ENCODE data around the gene PHACTR1.

PHACTR1 gene

GRCh38 chr6:12992770-12993169, 276.2 kb downstream of the PHACTR1 start:
- ChIA-PET POLR2A (no interaction called here), CTCF (no interaction called here)
- H3K4me3 ChIP-seq (ENCODE audit: low read depth, low read length), result no peak overlapping the region

GRCh38 chr6:12993283-12993898, 276.8 kb downstream of the PHACTR1 start:
- DNase-seq (ENCODE audit: low read depth, low spot score), result no peak
- POLR2A ChIA-PET, result no interaction called here

More at GRCh38 chr6:12992770-12993169, 276.2 kb downstream of the PHACTR1 start:
- no peak for DNase-seq (ENCODE audit: low read depth, low spot score)
- no peak for TF ChIP-seq CTCF (IDR thresholded peaks at IDR 0.05; ENCODE audit: insufficient read depth, low read length, missing control alignments)

GRCh38 chr6:12995419-12995818, 278.9 kb downstream of the PHACTR1 start:
- ChIA-PET POLR2A (no interaction called here), CTCF (no interaction called here)
- TF ChIP-seq CTCF (IDR thresholded peaks at IDR 0.05; ENCODE audit: insufficient read depth, low read length, missing control alignments), result no peak
- H3K4me3 ChIP-seq (ENCODE audit: low read depth, low read length), result no peak overlapping the region
- DNase-seq (ENCODE audit: low read depth, low spot score), result no peak

More at GRCh38 chr6:12993283-12993898, 276.8 kb downstream of the PHACTR1 start:
- TF ChIP-seq CTCF (IDR thresholded peaks at IDR 0.05; ENCODE audit: insufficient read depth, low read length, missing control alignments), result no peak
- no peak overlapping the region for H3K4me3 ChIP-seq (ENCODE audit: low read depth, low read length)
- CTCF ChIA-PET, result no interaction called here

- DNase-seq (ENCODE audit: low read depth, low spot score), result no peak
- POLR2A ChIA-PET, result no interaction called here
- TF ChIP-seq CTCF (IDR thresholded peaks at IDR 0.05; ENCODE audit: insufficient read depth, low read length, missing control alignments), result no peak
- CTCF ChIA-PET, result no interaction called here
- no peak overlapping the region for H3K4me3 ChIP-seq (ENCODE audit: low read depth, low read length)
Measured at GRCh38 chr6:13000537-13000936, 284.0 kb downstream of the PHACTR1 start.

GRCh38 chr6:13001927-13002326, 285.4 kb downstream of the PHACTR1 start:
- DNase-seq (ENCODE audit: low read depth, low spot score), result no peak
- no peak overlapping the region for H3K4me3 ChIP-seq (ENCODE audit: low read depth, low read length)
- POLR2A ChIA-PET, result no interaction called here
- no peak for TF ChIP-seq CTCF (IDR thresholded peaks at IDR 0.05; ENCODE audit: insufficient read depth, low read length, missing control alignments)
- CTCF ChIA-PET, result no interaction called here

GRCh38 chr6:13004601-13005000, 288.0 kb downstream of the PHACTR1 start:
- TF ChIP-seq CTCF (IDR thresholded peaks at IDR 0.05; ENCODE audit: insufficient read depth, low read length, missing control alignments), result no peak
- no peak for DNase-seq (ENCODE audit: low read depth, low spot score)
- H3K4me3 ChIP-seq (ENCODE audit: low read depth, low read length), result no peak overlapping the region
- POLR2A ChIA-PET, result no interaction called here
- CTCF ChIA-PET, result no interaction called here
